HG02642 (cell line): ENCODE measurements around the gene KIDINS220.
A peak's percentile ranks its signal among the peaks of the same experiment; 100 is the strongest.

ENCODE experiments used
- ATAC-seq: cut with Tn5 transposase; IDR thresholded peaks from one replicate; pipeline ENCODE4 v1.9.1; 2021; ENCODE audit warnings: mild to moderate bottlenecking; ENCODE audit not compliant: unreplicated experiment, poor library complexity

Gene KIDINS220

DNA sequence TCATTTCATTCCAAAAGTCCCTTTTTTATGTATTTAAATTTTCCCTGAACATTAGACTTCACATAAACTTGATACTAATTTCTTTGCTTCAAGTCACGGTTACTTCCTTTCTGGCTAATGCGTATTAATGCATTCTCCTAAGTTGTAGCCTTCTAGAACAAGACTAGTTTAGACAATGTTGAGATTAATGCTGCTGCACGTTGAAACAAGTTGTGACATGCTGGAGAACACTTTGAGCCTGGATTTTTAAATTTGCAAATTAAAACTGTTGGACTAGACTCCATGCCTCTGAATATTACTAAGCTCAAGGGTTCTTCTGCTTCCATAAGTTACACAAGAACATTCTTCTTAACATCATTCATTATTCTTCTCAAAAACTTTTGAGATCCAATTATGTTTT, 126.5 kb downstream of the KIDINS220 start:
- ATAC-seq = no peak

DNA sequence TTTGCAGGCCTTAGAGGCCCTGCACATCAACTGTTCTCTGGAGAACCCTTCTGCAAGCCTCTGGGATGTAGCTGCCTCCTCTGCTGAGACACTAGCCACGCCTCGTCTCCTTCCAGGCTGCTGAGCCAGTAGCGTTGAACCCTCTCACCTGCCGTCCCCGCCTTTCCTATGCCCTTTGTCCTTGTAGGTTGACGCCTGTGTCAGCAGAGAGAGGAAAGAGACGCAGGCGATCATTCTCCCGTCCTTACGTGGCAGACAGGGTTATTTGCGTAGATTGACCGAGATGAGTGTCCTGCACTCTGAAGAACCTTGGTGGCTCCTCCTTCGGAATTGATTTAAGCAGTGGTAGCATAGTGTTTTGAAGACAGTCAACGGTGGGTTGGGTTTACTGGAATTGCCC, 127.8 kb downstream of the KIDINS220 start:
- no peak for ATAC-seq

DNA sequence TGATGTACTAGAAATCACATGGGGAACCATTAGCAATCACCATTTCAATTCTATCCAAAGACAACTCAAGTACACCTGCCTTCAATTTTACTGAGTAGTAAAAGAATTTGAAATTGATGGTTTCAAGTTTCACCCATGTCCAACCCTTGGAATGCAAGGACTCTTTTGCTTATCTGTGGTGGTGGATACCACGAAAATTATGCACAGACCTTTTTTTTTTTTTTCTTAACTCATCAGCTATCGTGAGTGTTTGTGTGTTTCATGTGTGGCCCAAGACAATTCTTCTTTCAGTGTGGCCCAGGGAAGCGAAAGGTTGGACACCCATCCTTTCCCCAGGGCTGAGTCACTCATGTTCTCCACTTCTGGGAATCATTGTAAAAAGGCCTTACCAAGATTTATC, 132.5 kb downstream of the KIDINS220 start:
- no peak for ATAC-seq

DNA sequence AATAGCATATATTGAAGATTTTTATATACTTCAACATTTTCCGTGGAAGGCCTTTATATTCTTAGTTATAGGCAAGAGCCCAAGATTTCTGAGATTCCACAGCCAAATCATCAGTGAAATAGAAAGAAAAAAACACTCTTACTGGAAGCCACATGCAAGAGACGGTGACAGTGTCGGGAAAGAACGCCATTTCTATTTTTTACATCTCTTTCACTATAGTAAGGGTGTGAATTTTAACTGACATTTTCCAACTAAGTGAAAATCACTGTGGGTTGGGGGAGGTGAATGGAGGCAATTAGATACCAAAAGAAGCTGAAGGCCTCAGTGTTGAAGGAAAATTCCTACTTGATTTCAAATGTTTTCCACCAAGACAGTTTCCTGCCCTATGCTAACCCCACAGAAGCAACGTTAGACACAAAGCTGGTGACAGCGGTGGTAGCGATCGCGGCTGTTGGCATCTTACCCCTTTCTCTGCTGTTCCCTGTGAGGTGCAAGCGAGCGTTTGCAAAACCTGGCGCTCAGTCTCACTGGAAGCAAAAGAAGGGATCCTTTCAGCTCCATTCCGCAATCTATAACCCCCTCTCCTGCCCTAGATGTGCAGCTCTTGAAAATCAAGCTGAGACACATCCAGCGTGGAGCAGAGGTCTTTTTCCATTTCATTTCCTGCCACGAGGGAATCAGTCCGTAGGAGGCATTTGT, 135.6 kb downstream of the KIDINS220 start:
- no peak for ATAC-seq

DNA sequence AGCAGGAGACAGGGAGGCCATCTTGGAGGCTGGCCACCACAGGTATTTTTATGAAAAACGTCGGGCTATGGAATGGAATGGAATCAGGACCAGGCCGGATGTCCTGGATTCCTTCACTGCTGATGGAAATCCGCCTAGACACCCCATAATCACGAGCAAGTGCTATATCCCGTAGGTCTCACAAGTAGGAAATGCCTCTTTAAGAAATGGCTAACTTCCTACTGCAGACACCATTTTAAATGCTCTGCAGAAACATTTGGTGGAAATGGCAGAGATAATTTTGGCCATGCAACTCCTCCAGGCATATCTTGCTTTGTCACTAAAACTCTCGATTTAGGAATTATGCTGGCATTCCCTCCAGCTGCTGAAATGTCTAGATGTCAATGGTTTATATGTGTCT, 137.6 kb downstream of the KIDINS220 start:
- ATAC-seq = no peak

DNA sequence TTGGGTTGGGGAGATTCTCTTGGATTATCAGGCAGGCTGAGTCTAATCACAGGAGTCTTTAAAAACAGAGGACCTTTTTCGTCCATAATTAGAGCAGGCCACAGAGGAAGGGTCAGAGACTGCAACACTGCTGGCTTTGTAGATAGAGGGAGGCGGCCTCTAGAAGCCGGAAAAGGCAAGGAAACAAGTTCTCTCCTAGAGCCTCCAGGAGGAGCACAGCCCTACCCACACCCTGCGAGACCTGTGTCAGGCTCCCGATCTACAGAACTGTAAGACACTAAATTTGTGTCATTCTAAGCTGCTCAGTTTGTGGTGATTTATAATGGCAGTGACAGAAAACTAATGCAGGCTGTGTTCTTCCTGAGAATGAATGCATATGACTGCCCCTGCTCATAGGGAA, 140.2 kb downstream of the KIDINS220 start:
- no peak for ATAC-seq

DNA sequence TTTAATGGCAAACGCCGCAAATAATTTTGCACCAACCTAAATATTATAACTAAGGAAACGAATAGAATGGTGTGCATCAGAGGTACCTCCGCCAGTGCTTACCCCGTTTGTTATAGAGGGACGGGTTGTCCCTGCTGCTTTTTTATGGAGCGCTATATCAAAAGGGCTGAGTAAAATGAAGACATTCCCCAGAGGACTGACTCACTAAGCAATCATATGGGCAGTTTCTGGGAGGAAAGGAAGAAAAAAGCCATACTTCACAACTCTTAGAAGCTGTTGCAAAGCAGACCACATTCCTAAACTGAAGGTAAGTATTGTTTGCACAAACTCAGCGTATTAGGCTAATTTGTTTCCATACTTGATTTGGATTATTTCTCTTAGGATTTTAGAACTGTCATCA, 142.7 kb downstream of the KIDINS220 start:
- ATAC-seq = no peak

DNA sequence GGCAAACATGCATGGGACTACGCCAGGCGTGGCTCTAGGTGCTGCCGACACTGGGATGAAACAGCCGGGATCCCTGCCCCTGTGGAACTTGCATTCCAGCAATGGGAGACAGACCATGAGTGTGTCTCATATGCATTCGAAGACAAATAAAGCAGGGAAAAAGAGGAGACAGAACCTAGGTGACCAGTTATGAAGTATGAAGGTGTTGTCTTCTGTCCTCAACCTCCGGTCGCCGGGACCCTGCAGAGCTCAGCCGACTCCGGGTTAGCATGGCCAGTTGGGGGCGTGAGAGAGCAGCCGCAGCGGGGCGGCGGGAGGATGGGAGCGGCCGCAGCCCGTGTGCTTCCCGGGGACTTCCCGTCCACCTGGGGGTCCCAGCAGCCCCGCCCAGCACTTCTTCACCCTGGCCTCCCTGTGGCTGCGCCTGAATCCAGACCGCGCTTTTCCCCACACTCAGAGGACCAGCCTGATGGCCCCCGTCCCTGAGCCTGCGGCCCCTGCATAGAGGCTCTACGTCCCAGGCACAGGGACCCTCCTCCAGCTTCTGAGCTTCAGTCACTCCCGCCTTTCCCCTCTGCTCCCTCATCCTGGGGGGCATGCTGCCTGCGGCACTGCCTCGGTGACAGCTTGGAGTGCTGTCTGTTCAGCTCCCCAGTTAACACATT, 144.1 kb downstream of the KIDINS220 start:
- ATAC-seq = no peak

DNA sequence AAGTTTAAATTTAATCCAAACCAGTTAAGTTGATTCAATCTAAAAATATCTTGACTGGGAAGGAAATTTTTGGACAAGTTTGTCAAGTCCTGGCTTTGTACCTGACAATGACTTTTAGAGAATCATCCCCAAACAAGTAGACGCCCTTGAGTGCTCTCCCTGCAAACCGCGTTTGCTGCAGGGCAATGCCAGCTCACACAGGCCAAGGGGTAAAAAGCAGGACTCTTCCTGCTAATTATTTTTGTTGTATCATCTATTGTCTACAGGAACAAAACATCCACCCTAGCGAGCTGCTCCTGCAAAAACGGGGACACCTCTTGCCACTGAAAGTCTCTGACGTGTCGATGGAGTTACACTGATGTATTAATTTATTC, 144.6 kb downstream of the KIDINS220 start:
- ATAC-seq = no peak

DNA sequence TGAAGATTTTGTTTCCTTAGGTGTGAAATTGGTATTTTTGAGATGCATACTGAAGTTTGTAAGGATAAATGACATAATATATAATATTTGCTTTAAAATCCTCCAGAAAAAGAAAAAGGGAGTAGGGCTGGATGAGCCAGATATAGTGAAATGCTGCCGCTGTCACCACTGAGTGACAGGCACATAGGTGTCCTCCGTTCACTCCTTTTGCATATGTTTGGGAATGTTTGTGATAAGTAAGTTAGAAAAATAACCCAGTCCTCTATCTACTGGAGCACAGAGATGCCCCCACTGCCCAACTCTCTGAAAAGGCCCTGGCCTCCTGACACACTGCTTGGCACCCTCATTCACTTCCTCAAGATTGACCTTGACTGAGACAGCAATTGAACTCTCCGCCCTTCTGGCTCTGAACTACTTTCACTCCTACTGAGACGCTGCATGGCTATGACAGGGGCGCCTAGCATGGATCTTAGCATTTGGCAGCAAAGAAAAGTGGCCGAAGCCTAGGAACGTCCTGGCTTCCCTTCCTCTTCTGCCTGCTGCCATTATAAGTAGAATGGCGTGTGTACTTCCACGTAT, 145.5 kb downstream of the KIDINS220 start:
- no peak for ATAC-seq

DNA sequence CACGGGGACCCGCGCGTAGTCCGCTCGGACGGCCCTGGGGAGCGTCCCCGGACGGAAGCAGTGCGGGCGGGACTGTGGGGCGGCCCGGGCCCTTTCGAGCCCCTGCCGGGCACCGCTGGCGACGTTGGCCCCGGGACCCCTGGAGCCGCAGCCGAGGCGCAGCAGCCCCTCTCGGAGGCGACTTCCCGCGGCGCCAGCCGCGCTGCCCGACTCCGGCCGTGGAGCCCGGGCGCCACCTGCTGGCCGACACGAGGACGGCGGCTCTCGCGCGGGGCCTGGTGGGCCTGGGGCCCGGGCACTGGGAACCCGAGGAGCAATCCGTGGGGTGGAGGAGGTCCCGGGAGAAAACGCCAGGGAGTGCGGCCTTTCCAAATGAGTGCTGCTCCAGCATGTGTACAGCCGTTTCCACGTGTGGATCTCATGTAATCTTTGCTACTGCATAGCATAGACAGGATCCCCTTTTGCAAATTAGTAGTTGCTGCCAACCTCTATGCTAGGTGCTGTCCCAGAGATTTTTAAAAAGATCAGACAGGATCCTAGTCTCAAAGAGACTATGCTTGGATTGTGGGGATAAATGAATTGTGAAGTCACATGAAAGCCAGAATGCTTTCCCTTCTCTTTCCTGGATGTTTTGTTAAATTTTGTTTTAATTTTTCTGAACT, 151.6 kb downstream of the KIDINS220 start:
- ATAC-seq = peak; percentile 34

DNA sequence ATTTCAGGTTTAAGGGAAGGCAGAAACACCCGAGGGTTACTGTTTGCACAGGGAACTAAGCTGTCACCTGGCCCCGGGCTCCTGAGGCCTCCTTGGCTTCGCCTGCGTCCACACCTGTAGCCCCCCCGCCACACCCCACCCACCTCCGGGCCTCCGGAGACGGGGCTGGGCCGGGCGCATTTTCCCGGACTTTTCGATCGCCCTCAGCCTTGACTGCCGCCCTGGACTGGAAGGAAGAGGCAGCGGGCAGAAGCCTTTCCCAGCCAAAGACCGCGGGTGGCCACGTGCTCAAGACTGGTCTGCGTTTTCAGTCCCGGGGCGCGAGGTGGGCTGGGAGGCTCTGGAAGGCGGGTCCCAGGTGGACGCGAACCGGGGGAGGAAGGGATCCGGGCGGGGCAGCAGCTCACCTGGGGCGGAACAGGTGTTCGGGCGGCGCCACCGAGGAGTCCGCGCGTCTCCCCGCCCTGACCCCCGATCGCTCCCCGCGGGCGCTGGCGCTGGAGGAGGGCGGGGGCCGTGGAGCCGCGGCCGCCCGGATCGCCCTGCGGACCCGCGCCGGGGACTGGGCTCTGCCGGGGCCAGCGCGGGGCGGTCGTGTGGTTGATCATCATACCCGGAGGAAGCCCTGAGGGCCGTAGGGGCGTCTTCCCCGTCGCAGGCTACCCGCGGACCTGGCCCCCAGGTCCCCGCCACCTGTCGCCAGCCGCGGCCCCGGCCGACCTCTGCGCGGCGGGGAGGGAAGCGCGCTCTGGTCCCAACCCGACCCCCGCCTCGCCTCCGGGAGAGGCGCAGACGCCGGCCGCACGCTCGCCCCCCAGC, 152.3 kb downstream of the KIDINS220 start:
- no peak for ATAC-seq

DNA sequence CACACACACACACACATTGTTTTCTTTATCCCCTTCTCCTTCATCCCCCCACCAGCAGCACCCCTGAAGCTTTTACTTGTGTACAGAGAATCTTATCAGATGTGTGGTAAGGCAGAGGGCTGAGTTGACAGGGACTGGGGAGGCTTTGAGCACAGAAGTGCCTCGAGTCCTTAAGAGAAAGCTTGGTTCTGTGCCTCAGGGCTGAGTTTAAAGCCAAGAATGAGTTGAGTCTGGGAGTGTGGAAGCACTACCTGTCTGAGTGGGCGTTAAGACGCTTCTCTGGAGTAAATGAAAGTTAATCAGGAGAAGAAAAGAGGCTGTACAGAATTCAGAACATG, 152.9 kb downstream of the KIDINS220 start:
- ATAC-seq = no peak

DNA sequence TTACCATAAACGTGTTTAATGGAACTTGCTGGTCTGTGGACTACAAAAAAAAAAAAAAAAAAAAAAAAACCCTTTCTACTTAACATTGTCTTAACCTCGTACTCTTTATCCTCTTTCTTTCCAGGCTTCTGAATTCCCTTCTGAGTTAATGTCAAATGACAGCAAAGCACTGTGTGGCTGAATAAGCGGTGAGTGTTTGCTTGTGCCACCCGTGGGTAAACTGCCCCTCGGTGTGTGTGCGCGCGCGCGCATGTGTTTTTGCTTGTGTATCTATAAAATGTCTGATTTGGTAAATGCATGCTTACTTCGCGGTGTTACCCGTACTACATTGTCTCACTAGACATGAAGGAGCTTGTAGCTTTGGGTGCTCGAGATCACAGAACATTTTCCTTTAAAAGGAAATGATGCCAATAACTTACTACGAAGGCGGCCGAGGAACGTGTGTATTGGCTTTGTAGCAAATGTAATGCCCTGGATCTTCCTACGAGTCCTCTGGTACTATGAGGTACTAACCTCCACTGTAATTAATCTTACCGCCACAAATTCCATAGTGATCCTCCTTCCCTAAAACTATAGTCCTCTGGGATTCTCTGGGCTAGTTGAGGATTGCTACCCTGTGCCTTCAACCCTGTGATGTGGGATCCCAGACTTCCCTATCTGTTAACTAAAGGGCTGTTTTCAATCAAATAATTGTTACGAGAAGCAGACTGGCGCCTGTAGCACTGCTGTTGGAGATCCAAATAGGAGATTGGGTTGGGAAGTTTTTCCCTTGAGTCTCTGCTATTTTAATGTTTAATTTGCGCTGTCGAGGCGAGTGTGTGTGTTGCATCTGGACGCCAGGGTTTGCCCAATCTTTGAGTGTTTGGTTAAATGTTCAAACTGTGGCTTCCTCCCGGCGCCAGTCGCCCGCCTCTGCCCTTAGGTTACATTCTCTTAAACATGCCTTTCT, 154.4 kb downstream of the KIDINS220 start:
- no peak for ATAC-seq

DNA sequence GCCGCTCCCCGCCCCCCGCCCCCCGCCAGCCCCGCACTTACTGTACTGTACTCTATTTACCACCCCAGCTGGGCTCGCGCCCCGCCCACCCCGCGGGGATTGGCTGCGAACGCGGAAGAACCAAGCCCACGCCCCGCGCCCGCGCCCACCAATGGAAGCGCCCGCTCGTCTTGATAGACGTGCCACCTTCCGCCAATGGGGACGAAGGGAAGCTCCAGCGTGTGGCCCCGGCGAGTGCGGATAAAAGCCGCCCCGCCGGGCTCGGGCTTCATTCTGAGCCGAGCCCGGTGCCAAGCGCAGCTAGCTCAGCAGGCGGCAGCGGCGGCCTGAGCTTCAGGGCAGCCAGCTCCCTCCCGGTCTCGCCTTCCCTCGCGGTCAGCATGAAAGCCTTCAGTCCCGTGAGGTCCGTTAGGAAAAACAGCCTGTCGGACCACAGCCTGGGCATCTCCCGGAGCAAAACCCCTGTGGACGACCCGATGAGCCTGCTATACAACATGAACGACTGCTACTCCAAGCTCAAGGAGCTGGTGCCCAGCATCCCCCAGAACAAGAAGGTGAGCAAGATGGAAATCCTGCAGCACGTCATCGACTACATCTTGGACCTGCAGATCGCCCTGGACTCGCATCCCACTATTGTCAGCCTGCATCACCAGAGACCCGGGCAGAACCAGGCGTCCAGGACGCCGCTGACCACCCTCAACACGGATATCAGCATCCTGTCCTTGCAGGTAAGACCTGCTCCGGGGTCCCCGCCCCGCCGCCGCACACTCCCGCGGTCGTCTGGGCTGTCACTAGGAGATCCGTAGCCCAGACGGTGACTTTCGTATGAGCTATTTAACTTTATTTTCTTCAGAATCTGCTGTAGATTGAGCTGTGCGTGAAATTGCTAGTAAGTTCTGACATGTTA, 155.4 kb downstream of the KIDINS220 start, which contains the start of gene ID2:
TSS of gene ID2 (plus strand) at position 271 of the 907 bp plus-strand sequence. CDS start at position 381, 110 bp downstream.
- ATAC-seq = peak; percentile 79

DNA sequence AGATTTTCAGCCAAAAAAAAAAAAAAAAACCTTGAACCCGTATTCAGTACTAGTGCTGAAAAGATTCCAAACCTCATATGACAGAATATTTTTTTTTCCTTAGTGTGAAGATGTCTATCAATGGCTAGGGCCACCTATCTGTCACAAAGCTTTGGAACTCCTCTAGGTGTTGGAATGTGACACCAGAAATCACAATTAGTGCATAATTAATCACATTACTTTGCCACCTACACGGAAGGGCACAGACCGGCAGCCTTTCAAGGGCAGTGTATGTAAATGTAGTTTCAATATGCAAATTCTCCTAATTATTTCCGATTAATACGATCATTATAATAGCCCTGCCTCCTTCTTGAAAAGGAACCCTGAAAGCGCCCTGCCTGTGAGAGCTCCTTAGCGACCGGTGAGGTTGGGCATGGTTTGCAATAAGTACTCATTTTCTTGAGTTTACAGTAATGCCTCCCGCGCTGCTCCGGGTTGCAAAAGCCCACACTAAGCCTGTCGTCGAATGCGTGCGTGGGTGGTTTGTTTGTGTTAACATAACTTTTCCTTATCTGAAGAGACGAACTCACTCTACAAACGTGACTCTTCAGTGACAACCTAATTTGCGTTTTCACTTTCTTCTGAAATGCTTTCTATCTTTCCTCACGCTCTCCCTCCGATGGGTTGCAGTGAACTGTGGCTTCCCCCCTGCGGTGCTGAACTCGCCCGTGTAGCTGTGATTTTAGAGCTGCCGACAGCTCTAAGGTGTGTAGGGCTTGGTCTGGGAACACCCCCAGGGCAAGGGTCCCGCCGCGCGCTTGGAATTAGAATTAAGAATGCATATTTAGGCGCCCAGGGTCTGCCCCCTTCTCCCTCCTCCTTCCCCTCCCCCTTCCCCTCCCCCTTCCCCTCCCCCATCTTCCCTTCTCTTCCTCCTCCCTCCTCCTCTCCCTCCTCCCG, 156.3 kb downstream of the KIDINS220 start:
- ATAC-seq = no peak
